ENCODE measurements around the gene SMARCC2.
"Not testable (repeated sequence)": the region's sequence is repeated elsewhere in the genome, so short reads cannot be mapped to it uniquely, and the experiment has no call there.

Gene SMARCC2

GRCh38 chr12:56160193-56160763 lies 29.0 kb downstream of the SMARCC2 start:
- peak overlapping the region; percentile 99 for H3K4me3 ChIP-seq (ENCODE audit: low read length)
- no peak for TF ChIP-seq CTCF (conservative IDR thresholded peaks at IDR 0.05; ENCODE audit: low read depth, low read length)
- DNase-seq (ENCODE audit: low read depth): no peak

GRCh38 chr12:56159482-56160192 lies 29.6 kb downstream of the SMARCC2 start:
- DNase-seq (ENCODE audit: low read depth): no peak
- H3K4me3 ChIP-seq (ENCODE audit: low read length): peak overlapping the region; percentile 99
- no peak for TF ChIP-seq CTCF (conservative IDR thresholded peaks at IDR 0.05; ENCODE audit: low read depth, low read length)

GRCh38 chr12:56158926-56159461 lies 30.3 kb downstream of the SMARCC2 start:
- peak overlapping the region; percentile 99 for H3K4me3 ChIP-seq (ENCODE audit: low read length)
- TF ChIP-seq CTCF (conservative IDR thresholded peaks at IDR 0.05; ENCODE audit: low read depth, low read length): no peak
- DNase-seq (ENCODE audit: low read depth): peak; percentile 31

- DNase-seq (ENCODE audit: low read depth): peak; percentile 93
- TF ChIP-seq CTCF (conservative IDR thresholded peaks at IDR 0.05; ENCODE audit: low read depth, low read length): no peak
- H3K4me3 ChIP-seq (ENCODE audit: low read length): peak within 1 kb of the TSS; percentile 99
These were observed 31.0 kb downstream of the SMARCC2 start, which contains the start of gene MYL6 for GRCh38 chr12:56158029-56158925. TSS of gene MYL6 (plus strand) at chr12:56158359. CDS start at chr12:56158402, 43 bp downstream.

GRCh38 chr12:56157201-56158028 lies 31.9 kb downstream of the SMARCC2 start:
- DNase-seq (ENCODE audit: low read depth): peak; percentile 34
- peak overlapping the region; percentile 99 for H3K4me3 ChIP-seq (ENCODE audit: low read length)

GRCh38 chr12:56156464-56157200 lies 32.7 kb downstream of the SMARCC2 start:
- DNase-seq (ENCODE audit: low read depth): not testable (repeated sequence)
- H3K4me3 ChIP-seq (ENCODE audit: low read length): peak overlapping the region; percentile 99

More at GRCh38 chr12:56157201-56158028, 31.9 kb downstream of the SMARCC2 start:
- TF ChIP-seq CTCF (conservative IDR thresholded peaks at IDR 0.05; ENCODE audit: low read depth, low read length): peak; percentile 63

Data from retinal pigment epithelial cell (primary cell).